Nephron progenitor cell (in vitro differentiated cells): ENCODE data around the gene KRTAP3-2.

Experiments
- DNase-seq: peaks from one replicate; pipeline ENCODE4 v3.0.0; 2021
- H3K27ac Mint-ChIP-seq: 2 replicates; pipeline ENCODE4 v1.8.0; 2021; ENCODE audit warnings: mild to moderate bottlenecking, moderate library complexity, mixed read lengths
- H3K27me3 Mint-ChIP-seq: 2 replicates; pipeline ENCODE4 v1.8.0; 2021; ENCODE audit warnings: mild to moderate bottlenecking, low read depth, mixed read lengths; ENCODE audit not compliant: poor library complexity
- H3K36me3 Mint-ChIP-seq: 2 replicates; pipeline ENCODE4 v1.8.0; 2021; ENCODE audit warnings: low read depth, mixed read lengths
- H3K4me1 Mint-ChIP-seq: 2 replicates; pipeline ENCODE4 v1.8.0; 2021; ENCODE audit warnings: mixed read lengths
- H3K4me3 Mint-ChIP-seq: 2 replicates; pipeline ENCODE4 v1.8.0; 2021; ENCODE audit warnings: mild to moderate bottlenecking, moderate library complexity, mixed read lengths
- H3K9me3 Mint-ChIP-seq: 2 replicates; pipeline ENCODE4 v1.8.0; 2021; ENCODE audit warnings: mild to moderate bottlenecking, moderate library complexity, mixed read lengths
- CTCF ChIP-seq: fragments of 200-600 bp; sonication (generic); IDR thresholded peaks from 2 replicates; pipeline ENCODE4 v1.5.0; 2021; ENCODE audit warnings: antibody characterized with exemption

Gene KRTAP3-2

GRCh38 chr17:41002814-41003213, 3.1 kb upstream of the KRTAP3-2 start:
- H3K27ac Mint-ChIP-seq, result no peak overlapping the region
- TF ChIP-seq CTCF, result no peak
- no peaks in the 10 kb centered on the region for H3K9me3 Mint-ChIP-seq
- H3K27me3 Mint-ChIP-seq, result peaks cover 2% of the 10 kb centered on the region
- H3K4me3 Mint-ChIP-seq, result no peak overlapping the region
- H3K4me1 Mint-ChIP-seq, result no peaks in the 10 kb centered on the region
- no peaks in the 10 kb centered on the region for H3K36me3 Mint-ChIP-seq
- DNase-seq, result no peak

- Mint-ChIP-seq H3K4me1 (peaks cover 6% of the 10 kb centered on the region), H3K4me3 (no peak overlapping the region), H3K36me3 (no peaks in the 10 kb centered on the region), H3K9me3 (no peaks in the 10 kb centered on the region), H3K27me3 (peaks cover 2% of the 10 kb centered on the region), H3K27ac (no peak overlapping the region)
- DNase-seq, result no peak
- no peak for TF ChIP-seq CTCF
Measured at GRCh38 chr17:41001795-41002194, 2.1 kb upstream of the KRTAP3-2 start.

GRCh38 chr17:40997361-40997760, 2.3 kb downstream of the KRTAP3-2 start:
- no peak overlapping the region for H3K27ac Mint-ChIP-seq
- H3K4me3 Mint-ChIP-seq, result no peak overlapping the region
- H3K27me3 Mint-ChIP-seq, result peaks cover 2% of the 10 kb centered on the region
- H3K4me1 Mint-ChIP-seq, result peaks cover 15% of the 10 kb centered on the region
- no peak for DNase-seq
- no peaks in the 10 kb centered on the region for H3K9me3 Mint-ChIP-seq
- TF ChIP-seq CTCF, result no peak
- no peaks in the 10 kb centered on the region for H3K36me3 Mint-ChIP-seq

- Mint-ChIP-seq H3K9me3 (no peaks in the 10 kb centered on the region), H3K27ac (no peak overlapping the region), H3K27me3 (no peaks in the 10 kb centered on the region), H3K4me3 (no peak overlapping the region), H3K36me3 (no peaks in the 10 kb centered on the region), H3K4me1 (peaks cover 17% of the 10 kb centered on the region)
- no peak for DNase-seq
- TF ChIP-seq CTCF, result no peak
Measured at GRCh38 chr17:40996829-40997228, 2.9 kb downstream of the KRTAP3-2 start.

- H3K4me3 Mint-ChIP-seq, result no peak overlapping the region
- peaks cover 5% of the 10 kb centered on the region for H3K9me3 Mint-ChIP-seq
- H3K27ac Mint-ChIP-seq, result no peak overlapping the region
- H3K4me1 Mint-ChIP-seq, result peaks cover 17% of the 10 kb centered on the region
- H3K36me3 Mint-ChIP-seq, result no peaks in the 10 kb centered on the region
- no peak for DNase-seq
- TF ChIP-seq CTCF, result no peak
- no peaks in the 10 kb centered on the region for H3K27me3 Mint-ChIP-seq
Measured at GRCh38 chr17:40995116-40995515, 4.6 kb downstream of the KRTAP3-2 start.

GRCh38 chr17:40993839-40994238, 5.9 kb downstream of the KRTAP3-2 start, which contains the start of gene KRTAP3-3:
Gene KRTAP3-3, minus strand, starts transcription at chr17:40994164. Its CDS starts 67 bp downstream, at chr17:40994097.
- no peaks in the 10 kb centered on the region for H3K36me3 Mint-ChIP-seq
- H3K4me1 Mint-ChIP-seq, result peaks cover 17% of the 10 kb centered on the region
- no peak for TF ChIP-seq CTCF
- no peaks in the 10 kb centered on the region for H3K27me3 Mint-ChIP-seq
- peak within 1 kb of the TSS; percentile 31 for H3K27ac Mint-ChIP-seq
- peaks cover 5% of the 10 kb centered on the region for H3K9me3 Mint-ChIP-seq
- no peak for DNase-seq
- no peak within 1 kb of the TSS for H3K4me3 Mint-ChIP-seq
